SK-N-SH treated with all-trans-retinoic acid at 6 μM for 48 hours (cell line): Measurements from ENCODE around the gene ICA1.

ENCODE experiments used
- ATAC-seq: fragments of 200-7000 bp; cut with Tn5 transposase; 3 replicates; pipeline ENCODE4 v1.9.1; 2020; ENCODE audit warnings: mild to moderate bottlenecking, moderate library complexity
- ARNTL ChIP-seq: fragments of 450-650 bp; formaldehyde crosslinking; IDR thresholded peaks from 2 replicates; pipeline ENCODE4 v1.5.0; 2020; ENCODE audit warnings: low read depth, mild to moderate bottlenecking, moderate library complexity, borderline replicate concordance
- BACH2 ChIP-seq: fragments of 250-450 bp; sonication (Bioruptor Pico); IDR thresholded peaks from 2 replicates; pipeline ENCODE4 v1.9.0; 2021; ENCODE audit warnings: mild to moderate bottlenecking, borderline replicate concordance
- CREB5 ChIP-seq: fragments of 250-450 bp; sonication (Bioruptor Pico); IDR thresholded peaks from 2 replicates; pipeline ENCODE4 v1.5.1; 2020; ENCODE audit warnings: low read depth, mild to moderate bottlenecking, moderate library complexity
- CSDC2 ChIP-seq: fragments of 250-450 bp; sonication (Bioruptor Pico); IDR thresholded peaks from 2 replicates; pipeline ENCODE4 v1.5.0; 2020; ENCODE audit warnings: mild to moderate bottlenecking, moderate library complexity
- CSRNP3 ChIP-seq: fragments of 250-450 bp; sonication (Bioruptor Pico); IDR thresholded peaks from 2 replicates; pipeline ENCODE4 v1.5.1; 2021; ENCODE audit warnings: mild to moderate bottlenecking, moderate library complexity
- ESRRG ChIP-seq: fragments of 250-450 bp; sonication (Bioruptor Pico); IDR thresholded peaks from 2 replicates; pipeline ENCODE4 v1.6.1; 2021; ENCODE audit warnings: mild to moderate bottlenecking
- GLIS3 ChIP-seq: fragments of 250-450 bp; sonication (Bioruptor Pico); IDR thresholded peaks from 2 replicates; pipeline ENCODE4 v1.5.0; 2020; ENCODE audit warnings: mild to moderate bottlenecking, moderate library complexity
- ISL1 ChIP-seq: fragments of 250-450 bp; sonication (Bioruptor Pico); IDR thresholded peaks from 2 replicates; pipeline ENCODE4 v2.1.2; 2022; ENCODE audit warnings: mild to moderate bottlenecking, moderate library complexity
- OSR1 ChIP-seq: fragments of 250-450 bp; sonication (Bioruptor Pico); IDR thresholded peaks from 2 replicates; pipeline ENCODE4 v1.8.0; 2022; ENCODE audit warnings: moderate library complexity, mild to moderate bottlenecking, inconsistent platforms
- PATZ1 ChIP-seq: fragments of 250-450 bp; sonication (Bioruptor Pico); IDR thresholded peaks from 2 replicates; pipeline ENCODE4 v1.8.0; 2020; ENCODE audit warnings: mild to moderate bottlenecking, moderate library complexity, borderline replicate concordance
- POU6F1 ChIP-seq: fragments of 250-450 bp; sonication (Bioruptor Pico); IDR thresholded peaks from 2 replicates; pipeline ENCODE4 v1.8.0; 2021; ENCODE audit warnings: low read depth, mild to moderate bottlenecking, moderate library complexity, borderline replicate concordance
- PPARA ChIP-seq: fragments of 250-450 bp; sonication (Bioruptor Pico); IDR thresholded peaks from 2 replicates; pipeline ENCODE4 v1.5.0; 2020; ENCODE audit warnings: mild to moderate bottlenecking, borderline replicate concordance
- RARB ChIP-seq: fragments of 250-450 bp; sonication (Bioruptor Pico); IDR thresholded peaks from 2 replicates; pipeline ENCODE4 v1.8.0; 2021; ENCODE audit warnings: mild to moderate bottlenecking, moderate library complexity
- SNAI2 ChIP-seq: fragments of 250-450 bp; sonication (Bioruptor Pico); IDR thresholded peaks from 2 replicates; pipeline ENCODE4 v1.5.0; 2020; ENCODE audit warnings: mild to moderate bottlenecking, moderate library complexity
- TCF4 ChIP-seq: fragments of 250-450 bp; sonication (Bioruptor Pico); IDR thresholded peaks from 2 replicates; pipeline ENCODE4 v1.8.0; 2021; ENCODE audit warnings: mild to moderate bottlenecking, moderate library complexity, borderline replicate concordance
- TOX ChIP-seq: fragments of 250-450 bp; sonication (Bioruptor Pico); IDR thresholded peaks from 2 replicates; pipeline ENCODE4 v1.8.0; 2021; ENCODE audit warnings: mild to moderate bottlenecking, moderate library complexity, borderline replicate concordance
- ZC3H10 ChIP-seq: fragments of 250-450 bp; sonication (Bioruptor Pico); IDR thresholded peaks from 2 replicates; pipeline ENCODE4 v1.5.1; 2021; ENCODE audit warnings: mild to moderate bottlenecking, moderate library complexity
- ZFP3 ChIP-seq: fragments of 250-450 bp; sonication (Bioruptor Pico); IDR thresholded peaks from 2 replicates; pipeline ENCODE4 v1.5.0; 2020; ENCODE audit warnings: mild to moderate bottlenecking, moderate library complexity
- ZFP30 ChIP-seq: fragments of 450-650 bp; formaldehyde crosslinking; IDR thresholded peaks from 2 replicates; pipeline ENCODE4 v1.5.0; 2022; ENCODE audit warnings: mild to moderate bottlenecking, moderate library complexity
- ZNF565 ChIP-seq: fragments of 450-650 bp; formaldehyde crosslinking; conservative IDR thresholded peaks from 2 replicates; pipeline ENCODE4 v1.5.0; 2020; ENCODE audit warnings: low read depth, mild to moderate bottlenecking, moderate library complexity
- ZNF70 ChIP-seq: fragments of 450-650 bp; formaldehyde crosslinking; IDR thresholded peaks from 2 replicates; pipeline ENCODE4 v1.5.0; 2020; ENCODE audit warnings: mild to moderate bottlenecking, moderate library complexity
- ZNF8 ChIP-seq: fragments of 450-650 bp; formaldehyde crosslinking; IDR thresholded peaks from 2 replicates; pipeline ENCODE4 v1.5.0; 2020; ENCODE audit warnings: mild to moderate bottlenecking, moderate library complexity

The ICA1 gene

GRCh38 chr7:8119262-8119661 is 142.7 kb downstream of the ICA1 start:
- ATAC-seq, result no peak
- TF ChIP-seq CSDC2 (no peak), TCF4 (CRISPR knock-in tag) (no peak), SNAI2 (CRISPR knock-in tag) (no peak), CREB5 (CRISPR knock-in tag) (no peak), ESRRG (CRISPR knock-in tag) (no peak), ARNTL (no peak), ZFP30 (CRISPR knock-in tag) (no peak), ZNF565 (CRISPR knock-in tag) (no peak), TOX (CRISPR knock-in tag) (no peak), ZC3H10 (CRISPR knock-in tag) (no peak), ZNF70 (no peak), GLIS3 (CRISPR knock-in tag) (no peak), PATZ1 (CRISPR knock-in tag) (no peak), ISL1 (CRISPR knock-in tag) (no peak), ZNF8 (no peak)
- TF ChIP-seq, all 23 proteins: peak for 0

- no peak for ATAC-seq
- no peak for TF ChIP-seq CSRNP3
- no peak for TF ChIP-seq TOX (CRISPR knock-in tag)
- no peak for TF ChIP-seq ARNTL
- no peak for TF ChIP-seq GLIS3 (CRISPR knock-in tag)
- TF ChIP-seq ZC3H10 (CRISPR knock-in tag), result no peak
- TF ChIP-seq PATZ1 (CRISPR knock-in tag), result no peak
- TF ChIP-seq ESRRG (CRISPR knock-in tag), result no peak
- TF ChIP-seq, all 23 proteins: peak for 0
Observed at GRCh38 chr7:8117195-8117594, 144.8 kb downstream of the ICA1 start.

- no peak for ATAC-seq
Observed at GRCh38 chr7:8115547-8116402, 146.2 kb downstream of the ICA1 start.

GRCh38 chr7:8114175-8114574 is 147.8 kb downstream of the ICA1 start:
- ATAC-seq, result no peak
- no peak for TF ChIP-seq ARNTL
- TF ChIP-seq RARB (CRISPR knock-in tag), result no peak
- TF ChIP-seq ZFP3 (CRISPR knock-in tag), result no peak
- no peak for TF ChIP-seq ZNF70
- TF ChIP-seq ZC3H10 (CRISPR knock-in tag), result no peak
- no peak for TF ChIP-seq CSDC2
- TF ChIP-seq PATZ1 (CRISPR knock-in tag), result no peak
- no peak for TF ChIP-seq BACH2 (CRISPR knock-in tag)
- no peak for TF ChIP-seq TOX (CRISPR knock-in tag)
- TF ChIP-seq SNAI2 (CRISPR knock-in tag), result no peak
- TF ChIP-seq OSR1 (CRISPR knock-in tag), result no peak
- TF ChIP-seq ESRRG (CRISPR knock-in tag), result no peak
- TF ChIP-seq ZNF8, result no peak
- TF ChIP-seq PPARA (CRISPR knock-in tag), result no peak
- no peak for TF ChIP-seq POU6F1 (CRISPR knock-in tag)
- no peak for TF ChIP-seq CSRNP3

More at GRCh38 chr7:8115547-8116402, 146.2 kb downstream of the ICA1 start:
- TF ChIP-seq ARNTL, result no peak
- TF ChIP-seq SNAI2 (CRISPR knock-in tag), result no peak
- TF ChIP-seq ESRRG (CRISPR knock-in tag), result no peak
- no peak for TF ChIP-seq ISL1 (CRISPR knock-in tag)
- TF ChIP-seq, all 23 proteins: peak for 0
